Measurements from ENCODE around the gene BICD1.

BICD1 gene

GRCh38 chr12:32360956-32361355, 254.3 kb downstream of the BICD1 start:
- DNase-seq = no peak

GRCh38 chr12:32362892-32363291, 256.2 kb downstream of the BICD1 start:
- no peak for DNase-seq

- DNase-seq = peak; percentile 70
Measured at GRCh38 chr12:32365473-32366064, 258.9 kb downstream of the BICD1 start.

DNA sequence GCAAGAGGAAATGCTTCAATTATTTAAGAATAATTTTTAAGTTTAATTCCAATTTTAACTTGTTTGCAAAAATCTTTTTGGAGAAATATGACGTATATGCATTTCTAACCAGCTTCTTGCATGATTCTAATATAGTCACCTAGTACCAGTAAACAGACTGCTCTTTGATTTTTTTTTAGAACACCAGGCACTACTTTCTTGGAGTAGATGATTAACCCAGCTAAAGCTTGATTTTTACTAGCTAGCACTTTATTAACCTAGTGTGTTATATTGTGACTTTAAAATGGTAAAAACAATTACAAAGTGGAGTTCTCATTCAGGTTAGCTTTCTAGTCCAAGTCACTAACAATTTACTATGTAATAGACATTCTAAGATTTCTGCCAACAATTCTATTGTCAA, 260.1 kb downstream of the BICD1 start:
- no peak for DNase-seq

DNA sequence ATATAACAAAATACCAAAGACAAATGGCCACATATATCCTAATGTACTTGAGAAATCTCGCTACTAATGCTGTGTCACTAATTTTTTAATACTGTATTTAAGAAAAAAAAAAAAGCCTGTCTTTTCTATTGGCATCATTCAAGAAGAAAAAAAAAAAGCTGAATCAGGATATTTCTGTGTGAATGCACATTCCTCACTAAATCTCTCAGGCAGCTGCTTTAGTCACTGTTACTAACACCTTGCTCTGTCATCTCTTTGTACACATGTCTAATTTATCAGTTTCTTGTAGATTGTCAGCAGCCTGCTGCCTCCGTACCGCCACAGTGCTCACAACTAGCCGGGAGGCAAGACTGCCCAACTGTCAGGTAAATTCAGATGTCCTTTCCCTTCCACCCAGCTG, 260.7 kb downstream of the BICD1 start:
- no peak for DNase-seq

- no peak for DNase-seq
Measured at GRCh38 chr12:32369202-32369601, 262.6 kb downstream of the BICD1 start.

- no peak for DNase-seq
Measured at GRCh38 chr12:32377344-32378055, 270.9 kb downstream of the BICD1 start.

DNA sequence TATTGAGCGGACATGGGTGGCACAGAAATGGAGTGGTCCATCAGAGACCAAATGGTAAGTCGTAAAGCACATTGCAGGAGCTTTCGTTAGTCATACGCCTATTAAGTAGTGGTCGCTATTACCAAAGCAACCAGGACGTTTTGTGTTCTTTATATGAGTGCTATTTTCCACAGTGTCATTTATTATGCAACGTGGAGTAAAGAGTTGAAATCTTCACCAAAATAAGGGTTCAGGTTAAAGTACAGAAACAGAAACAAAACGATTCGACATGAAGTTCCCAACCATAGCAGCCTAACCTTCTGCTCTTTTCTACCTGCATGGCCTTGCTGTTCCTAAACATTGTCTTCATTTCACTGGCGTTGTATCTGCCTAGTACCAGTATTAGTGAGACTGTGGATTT, 272.6 kb downstream of the BICD1 start:
- no peak for DNase-seq

- DNase-seq = no peak
Measured at GRCh38 chr12:32379667-32380066, 273.0 kb downstream of the BICD1 start.

DNA sequence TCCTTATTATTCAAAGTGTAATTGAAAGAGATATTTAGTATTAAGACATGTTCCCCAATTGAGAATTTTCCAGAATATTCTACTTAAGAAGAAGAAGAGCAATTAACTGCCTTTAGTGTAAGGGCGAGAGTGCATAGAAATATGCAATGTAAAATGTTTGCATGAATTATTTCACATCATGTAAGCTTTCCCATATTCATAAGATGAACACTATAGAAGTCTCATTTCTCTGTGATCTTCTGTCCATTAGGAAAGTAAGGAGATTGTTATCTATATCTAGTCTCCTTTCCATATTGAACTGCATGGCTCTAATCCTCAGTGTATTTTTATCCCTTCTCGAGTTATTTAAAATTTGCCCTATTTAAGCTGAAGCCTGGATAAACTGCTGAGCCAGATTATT, 275.6 kb downstream of the BICD1 start:
- DNase-seq = no peak

DNA sequence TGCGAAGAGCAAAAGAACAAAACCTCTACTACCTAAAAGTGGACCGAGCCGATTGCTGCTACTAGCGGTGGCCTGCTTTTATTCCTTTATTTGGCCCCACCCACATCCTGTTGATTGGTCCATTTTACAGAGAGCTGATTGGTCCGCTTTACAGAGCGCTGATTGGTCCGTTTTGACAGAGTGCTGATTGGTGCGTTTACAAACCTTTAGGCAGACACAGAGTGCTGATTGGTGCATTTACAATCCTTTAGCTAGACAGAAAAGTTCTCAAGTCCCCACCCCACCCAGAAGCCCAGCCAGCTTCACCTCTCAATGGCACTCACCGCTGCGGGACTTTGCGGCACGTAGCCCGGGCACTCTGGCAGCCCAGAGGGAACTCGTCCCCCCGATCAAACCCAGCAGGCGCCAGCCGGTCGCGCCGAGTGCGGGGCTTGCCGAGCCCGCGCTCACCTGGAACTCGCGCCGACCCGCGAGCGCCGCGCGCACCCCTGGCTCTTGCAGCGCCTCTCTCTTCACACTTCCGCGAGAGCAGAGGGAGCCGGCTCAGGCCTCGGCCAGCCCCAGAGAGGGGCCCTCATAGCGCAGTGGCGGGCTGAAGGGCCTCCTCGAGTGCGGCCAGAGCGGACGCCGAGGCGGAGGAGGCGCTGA, 284.0 kb downstream of the BICD1 start:
- no peak for DNase-seq

GRCh38 chr12:32395026-32395425, 288.4 kb downstream of the BICD1 start:
- no peak for DNase-seq

- DNase-seq = no peak
Measured at GRCh38 chr12:32397696-32398095, 291.0 kb downstream of the BICD1 start.

- DNase-seq = no peak
Measured at GRCh38 chr12:32398181-32398580, 291.5 kb downstream of the BICD1 start.

GRCh38 chr12:32398816-32399369, 292.2 kb downstream of the BICD1 start:
- no peak for DNase-seq

- DNase-seq = peak; percentile 79
Measured at GRCh38 chr12:32399370-32400113, 292.9 kb downstream of the BICD1 start, which contains the start of gene FGD4. TSS of gene FGD4 (plus strand) at chr12:32399558.

GRCh38 chr12:32400114-32400672, 293.5 kb downstream of the BICD1 start:
- DNase-seq = no peak

DNA sequence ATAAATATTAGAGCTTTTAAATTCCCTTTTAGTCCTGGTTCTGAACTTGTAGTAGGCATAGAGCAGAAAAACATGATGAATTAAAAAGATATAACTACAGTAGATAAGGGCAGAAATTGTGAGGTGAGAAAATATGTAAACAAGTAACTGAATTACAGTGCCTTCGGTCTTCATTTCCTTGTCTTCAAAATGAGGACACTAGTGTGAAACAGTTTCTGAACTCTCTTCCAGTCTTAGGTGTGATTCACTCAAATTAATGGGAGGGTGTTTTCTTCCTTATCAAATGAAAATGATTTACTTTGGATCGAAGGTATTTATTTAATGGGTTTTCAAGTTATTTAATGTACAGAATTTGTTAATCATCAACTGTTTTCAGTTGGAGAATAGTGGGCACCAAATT, 294.2 kb downstream of the BICD1 start:
- no peak for DNase-seq

GRCh38 chr12:32402170-32402569, 295.5 kb downstream of the BICD1 start:
- no peak for DNase-seq

DNA sequence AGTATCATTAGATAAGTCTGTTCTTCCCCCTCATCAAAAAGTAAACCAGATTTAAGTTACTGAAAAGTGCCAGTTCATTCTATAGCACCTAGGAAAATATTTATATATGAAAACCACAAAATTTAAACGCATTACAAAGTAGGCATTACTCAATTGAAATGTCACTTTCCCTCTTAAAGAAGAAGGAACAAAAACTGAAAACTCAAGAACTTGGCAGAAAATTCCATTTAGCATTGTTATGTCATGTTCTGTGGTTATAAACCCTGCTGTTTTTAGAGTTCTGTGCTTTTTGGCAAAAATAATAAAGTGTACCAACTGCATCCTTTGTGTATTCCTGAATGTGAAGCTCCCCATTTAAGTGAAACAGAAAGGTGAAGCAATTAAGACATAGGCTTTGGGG, 296.3 kb downstream of the BICD1 start:
- no peak for DNase-seq

DNA sequence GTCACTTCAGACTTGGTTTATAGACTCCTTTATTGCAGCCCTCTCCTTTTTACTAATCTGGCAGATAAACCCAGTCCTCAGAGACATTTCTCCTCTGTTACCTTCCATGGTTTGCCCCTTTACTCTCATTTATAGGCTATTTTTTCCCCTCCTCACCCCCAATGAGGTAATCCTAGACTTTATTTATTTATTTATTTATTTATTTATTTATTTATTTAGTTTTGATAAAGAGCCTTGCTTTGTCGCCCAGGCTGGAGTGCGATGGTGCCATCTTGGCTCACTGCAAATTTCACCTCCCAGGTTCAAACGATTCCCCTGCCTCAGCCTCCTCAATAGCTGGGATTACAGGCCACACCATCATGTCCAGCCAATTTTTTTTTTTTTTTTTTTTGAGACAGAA, 301.1 kb downstream of the BICD1 start:
- DNase-seq = no peak

- no peak for DNase-seq
Measured at GRCh38 chr12:32413412-32413811, 306.8 kb downstream of the BICD1 start.

DNA sequence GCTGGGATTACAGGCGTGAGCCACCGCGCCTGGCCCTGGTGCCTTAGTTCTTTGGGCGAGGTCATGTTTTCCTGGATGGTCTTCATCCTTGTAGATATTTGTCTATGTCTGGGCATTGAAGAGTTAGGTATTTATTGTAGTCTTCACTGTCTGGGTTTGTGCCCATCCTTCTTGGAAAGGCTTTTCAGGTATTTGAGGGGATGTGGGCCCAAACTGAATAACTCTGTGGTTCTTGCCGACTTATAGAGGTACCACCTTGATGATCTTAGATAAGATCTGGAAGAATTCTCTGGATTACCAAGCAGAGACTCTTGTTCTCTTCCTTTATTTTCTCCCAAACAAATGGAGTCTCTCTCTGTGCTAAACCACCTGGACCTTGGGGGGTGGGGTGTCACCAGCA, 311.6 kb downstream of the BICD1 start:
- DNase-seq = no peak

Measured in HCEC 1CT (cell line).